BLaER1 treated with 17β-estradiol and CSF1 and Interleukin-3, amounts not matched to agents 10 nM and 100 nM (cell line): Measurements from ENCODE around the gene SATB2.

Experiments
- H3K27ac ChIP-seq, 11 experiments: shearing (Covaris generic); formaldehyde crosslinking; 2 replicates each; pipeline ENCODE4 v1.8.1; 2022
- H3K27me3 ChIP-seq, 11 experiments: shearing (Covaris generic); formaldehyde crosslinking; 2 replicates each; pipeline ENCODE4 v1.8.1; 2022
- H3K36me3 ChIP-seq, 11 experiments: shearing (Covaris generic); formaldehyde crosslinking; 2 replicates each; pipeline ENCODE4 v1.8.1; 2022
- H3K4me1 ChIP-seq, 10 experiments: shearing (Covaris generic); formaldehyde crosslinking; 2 replicates each; pipeline ENCODE4 v1.8.1; 2022
- H3K4me2 ChIP-seq, 11 experiments: shearing (Covaris generic); formaldehyde crosslinking; 2 replicates each; pipeline ENCODE4 v1.8.1; 2022
- H3K4me3 ChIP-seq, 10 experiments: shearing (Covaris generic); formaldehyde crosslinking; 2 replicates each; pipeline ENCODE4 v1.8.1; 2022
- H3K9ac ChIP-seq, 11 experiments: shearing (Covaris generic); formaldehyde crosslinking; 2 replicates each; pipeline ENCODE4 v1.8.1; 2022
- H3K9me3 ChIP-seq, 11 experiments: shearing (Covaris generic); formaldehyde crosslinking; replicated peaks in 1 of 11; 2 replicates each; pipeline ENCODE4 v1.8.1; 2022
- H4K20me1 ChIP-seq, 11 experiments: shearing (Covaris generic); formaldehyde crosslinking; 2 replicates each; pipeline ENCODE4 v1.8.1; 2022
- Cebpa-rat ChIP-seq, 11 experiments: shearing (Covaris generic); IDR thresholded peaks; 2 replicates each; pipeline ENCODE4 v1.8.1; 2022

The SATB2 gene

GRCh38 chr2:199315299-199316179 lies 142.2 kb downstream of the SATB2 start:
- H4K20me1 ChIP-seq = peaks cover 0 to 4% (median 0%) of the 10 kb centered on the region in 11 experiments; a peak in 1 of 22 replicates
- no peak for TF ChIP-seq Cebpa-rat (IDR thresholded peaks at IDR 0.05)
- no peaks in the 10 kb centered on the region for H3K9me3 ChIP-seq
- H3K9ac ChIP-seq = no peak overlapping the region
- H3K4me2 ChIP-seq = no peak overlapping the region
- H3K27ac ChIP-seq = no peak overlapping the region
- no peaks in the 10 kb centered on the region; a peak in 1 of 22 replicates for H3K27me3 ChIP-seq
- peaks cover 0 to 9% (median 5%) of the 10 kb centered on the region in 10 experiments; a peak in 12 of 20 replicates for H3K4me1 ChIP-seq
- no peak overlapping the region for H3K4me3 ChIP-seq
- H3K36me3 ChIP-seq = no peaks in the 10 kb centered on the region

DNA sequence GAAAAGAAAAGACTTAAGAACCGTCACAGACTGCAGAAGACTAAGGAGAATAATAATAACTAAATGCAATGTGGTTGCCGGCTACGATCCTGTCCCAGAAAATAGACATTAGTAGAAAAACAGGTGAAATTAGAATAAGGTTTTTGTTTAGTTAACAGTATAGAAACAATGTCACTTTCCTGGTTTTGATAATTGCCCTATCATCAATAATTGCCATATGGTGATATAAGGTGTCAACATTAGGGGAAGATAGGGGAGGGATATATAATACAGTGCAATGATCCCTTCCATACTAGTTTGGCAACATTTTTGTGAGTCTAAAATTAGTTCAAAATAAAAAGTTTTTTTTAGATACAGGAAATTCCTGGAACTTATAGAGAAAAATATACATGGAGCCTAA lies 144.8 kb downstream of the SATB2 start:
- Histone ChIP-seq H3K27ac (no peak overlapping the region), H3K4me1 (peaks cover 0 to 29% (median 23%) of the 10 kb centered on the region in 10 experiments; a peak in 14 of 20 replicates), H3K9ac (no peak overlapping the region), H4K20me1 (peaks cover 0 to 4% (median 0%) of the 10 kb centered on the region in 11 experiments; a peak in 1 of 22 replicates), H3K4me2 (no peak overlapping the region), H3K9me3 (no peaks in the 10 kb centered on the region), H3K4me3 (no peak overlapping the region), H3K27me3 (no peaks in the 10 kb centered on the region; a peak in 1 of 22 replicates), H3K36me3 (no peaks in the 10 kb centered on the region)
- no peak for TF ChIP-seq Cebpa-rat (IDR thresholded peaks at IDR 0.05)

GRCh38 chr2:199310771-199311585 lies 146.8 kb downstream of the SATB2 start:
- Histone ChIP-seq H3K9me3 (no peaks in the 10 kb centered on the region), H3K27me3 (no peaks in the 10 kb centered on the region; a peak in 1 of 22 replicates), H3K27ac (no peak overlapping the region), H3K4me3 (no peak overlapping the region), H4K20me1 (peaks cover 0 to 4% (median 0%) of the 10 kb centered on the region in 11 experiments; a peak in 1 of 22 replicates), H3K9ac (no peak overlapping the region), H3K4me1 (peaks cover 0 to 29% (median 23%) of the 10 kb centered on the region in 10 experiments; a peak in 14 of 20 replicates), H3K36me3 (no peaks in the 10 kb centered on the region), H3K4me2 (peak overlapping the region in 7 of 11 experiments; percentile 14 to 71 (median 47); a peak in 11 of 22 replicates)
- no peak for TF ChIP-seq Cebpa-rat (IDR thresholded peaks at IDR 0.05)

GRCh38 chr2:199309973-199310372 lies 147.8 kb downstream of the SATB2 start:
- H3K4me3 ChIP-seq = no peak overlapping the region
- no peak for TF ChIP-seq Cebpa-rat (IDR thresholded peaks at IDR 0.05)
- H3K4me2 ChIP-seq = peak overlapping the region in 10 of 11 experiments; percentile 14 to 71 (median 47); a peak in 17 of 22 replicates
- H3K27ac ChIP-seq = no peak overlapping the region
- H3K9ac ChIP-seq = no peak overlapping the region
- H4K20me1 ChIP-seq = no peaks in the 10 kb centered on the region
- no peaks in the 10 kb centered on the region for H3K36me3 ChIP-seq
- H3K27me3 ChIP-seq = no peaks in the 10 kb centered on the region; a peak in 1 of 22 replicates
- H3K4me1 ChIP-seq = peaks cover 0 to 29% (median 23%) of the 10 kb centered on the region in 10 experiments; a peak in 14 of 20 replicates
- no peaks in the 10 kb centered on the region for H3K9me3 ChIP-seq

DNA sequence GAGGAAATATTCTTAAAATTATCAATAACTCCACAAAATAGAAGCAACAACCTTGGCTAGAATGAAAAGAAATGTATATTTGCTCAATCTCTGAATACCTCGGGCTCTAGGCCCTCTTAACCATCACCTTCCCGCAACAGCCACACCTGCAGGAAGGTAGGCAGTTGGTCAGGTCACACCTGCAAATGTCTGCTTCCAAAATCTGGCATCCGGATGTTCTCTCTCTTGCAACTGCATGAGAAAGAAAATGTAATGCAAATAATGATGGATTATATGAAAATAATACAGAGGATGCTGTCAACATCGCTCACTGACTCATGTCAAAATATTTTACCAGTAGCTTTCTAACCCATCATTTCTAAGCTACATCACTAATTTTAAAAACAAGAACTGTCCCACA lies 148.3 kb downstream of the SATB2 start:
- Histone ChIP-seq H3K4me2 (peak overlapping the region in 8 of 11 experiments; percentile 14 to 71 (median 48); a peak in 16 of 22 replicates), H3K4me3 (no peak overlapping the region), H3K9me3 (no peaks in the 10 kb centered on the region), H3K27me3 (no peaks in the 10 kb centered on the region; a peak in 1 of 22 replicates), H3K4me1 (peaks cover 0 to 29% (median 23%) of the 10 kb centered on the region in 10 experiments; a peak in 14 of 20 replicates), H3K36me3 (no peaks in the 10 kb centered on the region), H3K27ac (no peak overlapping the region), H3K9ac (no peak overlapping the region), H4K20me1 (no peaks in the 10 kb centered on the region)
- no peak for TF ChIP-seq Cebpa-rat (IDR thresholded peaks at IDR 0.05)

- H3K36me3 ChIP-seq = no peaks in the 10 kb centered on the region
- H3K9ac ChIP-seq = no peak overlapping the region
- H3K4me3 ChIP-seq = no peak overlapping the region
- H3K27ac ChIP-seq = no peak overlapping the region
- no peaks in the 10 kb centered on the region for H3K27me3 ChIP-seq
- H4K20me1 ChIP-seq = no peaks in the 10 kb centered on the region
- H3K9me3 ChIP-seq = no peaks in the 10 kb centered on the region
- TF ChIP-seq Cebpa-rat (IDR thresholded peaks at IDR 0.05) = no peak
- peaks cover 0 to 29% (median 23%) of the 10 kb centered on the region in 10 experiments; a peak in 14 of 20 replicates for H3K4me1 ChIP-seq
- H3K4me2 ChIP-seq = peak overlapping the region in 4 of 11 experiments; percentile 47 to 71 (median 66); a peak in 5 of 22 replicates
Measured at GRCh38 chr2:199308567-199308966, 149.2 kb downstream of the SATB2 start.

DNA sequence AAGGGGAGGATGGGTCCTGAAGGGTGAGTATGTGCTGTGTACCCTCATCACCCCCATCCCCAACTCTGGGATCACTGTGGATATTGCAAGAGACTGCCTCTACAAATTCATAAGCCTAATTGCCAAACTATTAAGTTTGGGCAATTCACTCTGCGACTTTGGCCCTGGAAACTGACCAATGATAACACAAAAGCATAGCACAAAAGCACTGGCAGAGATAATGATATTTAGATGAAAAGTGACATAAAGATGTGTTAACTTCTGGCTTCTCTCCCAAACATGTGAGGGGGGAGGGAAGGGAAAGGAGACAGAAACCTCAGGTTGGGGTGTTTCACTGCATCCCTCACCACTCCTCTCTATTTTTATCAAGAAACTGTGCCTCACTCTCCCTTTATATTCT lies 150.3 kb downstream of the SATB2 start:
- Histone ChIP-seq H3K36me3 (no peaks in the 10 kb centered on the region), H3K9ac (no peak overlapping the region), H3K4me2 (no peak overlapping the region), H3K27me3 (no peaks in the 10 kb centered on the region), H3K4me3 (no peak overlapping the region), H3K27ac (no peak overlapping the region), H4K20me1 (no peaks in the 10 kb centered on the region), H3K9me3 (no peaks in the 10 kb centered on the region), H3K4me1 (peaks cover 0 to 29% (median 23%) of the 10 kb centered on the region in 10 experiments; a peak in 14 of 20 replicates)
- no peak for TF ChIP-seq Cebpa-rat (IDR thresholded peaks at IDR 0.05)

GRCh38 chr2:199306116-199306515 lies 151.6 kb downstream of the SATB2 start:
- Histone ChIP-seq H3K4me3 (no peak overlapping the region), H3K36me3 (no peaks in the 10 kb centered on the region), H3K4me1 (peaks cover 0 to 27% (median 22%) of the 10 kb centered on the region in 10 experiments; a peak in 14 of 20 replicates), H3K27me3 (no peaks in the 10 kb centered on the region), H4K20me1 (no peaks in the 10 kb centered on the region), H3K9me3 (no peaks in the 10 kb centered on the region), H3K9ac (no peak overlapping the region), H3K4me2 (no peak overlapping the region), H3K27ac (no peak overlapping the region)
- no peak for TF ChIP-seq Cebpa-rat (IDR thresholded peaks at IDR 0.05)

GRCh38 chr2:199303728-199304177 lies 154.0 kb downstream of the SATB2 start:
- H3K9ac ChIP-seq = no peak overlapping the region
- no peaks in the 10 kb centered on the region for H4K20me1 ChIP-seq
- H3K4me3 ChIP-seq = no peak overlapping the region
- H3K9me3 ChIP-seq = no peaks in the 10 kb centered on the region
- no peaks in the 10 kb centered on the region for H3K36me3 ChIP-seq
- no peak overlapping the region for H3K4me2 ChIP-seq
- H3K4me1 ChIP-seq = peaks cover 0 to 3% (median 0%) of the 10 kb centered on the region in 10 experiments; a peak in 6 of 20 replicates
- H3K27me3 ChIP-seq = no peaks in the 10 kb centered on the region
- H3K27ac ChIP-seq = no peak overlapping the region
- TF ChIP-seq Cebpa-rat (IDR thresholded peaks at IDR 0.05) = no peak
